Mononuclear cell (primary cell): ENCODE data around the gene TARBP2. TPM values are rescaled to one million over a fixed set of nuclear protein-coding genes. Genes with fewer than 3 reads are reported as not detected.
"Not testable (repeated sequence)": the region's sequence is repeated elsewhere in the genome, so short reads cannot be mapped to it uniquely, and the experiment has no call there.

Source experiments
- H3K27me3 ChIP-seq: 2 replicates; pipeline ENCODE4 v1.6.0; 2011; ENCODE audit warnings: low read length, control low read depth; ENCODE audit not compliant: insufficient read depth
- H3K4me1 ChIP-seq: 2 replicates; pipeline ENCODE4 v1.5.1; 2011; ENCODE audit warnings: mild to moderate bottlenecking, low read length, control low read depth; ENCODE audit not compliant: insufficient read depth
- H3K4me3 ChIP-seq: 2 replicates; pipeline ENCODE4 v1.5.1; 2011; ENCODE audit warnings: mild to moderate bottlenecking, low read length, moderate library complexity
- H3K9me3 ChIP-seq: 2 replicates; pipeline ENCODE4 v1.5.1; 2011; ENCODE audit warnings: low read depth, mild to moderate bottlenecking, control low read depth, low read length
- total RNA-seq: library from RNA; depleted of rRNA; stranded (reverse); fragments of >200 nt; gene quantifications from one replicate; pipeline ENCODE4 v1.2.3, GENCODE V29; 2012

Gene TARBP2
- total RNA-seq, 1 donor, result 9.4 TPM

DNA sequence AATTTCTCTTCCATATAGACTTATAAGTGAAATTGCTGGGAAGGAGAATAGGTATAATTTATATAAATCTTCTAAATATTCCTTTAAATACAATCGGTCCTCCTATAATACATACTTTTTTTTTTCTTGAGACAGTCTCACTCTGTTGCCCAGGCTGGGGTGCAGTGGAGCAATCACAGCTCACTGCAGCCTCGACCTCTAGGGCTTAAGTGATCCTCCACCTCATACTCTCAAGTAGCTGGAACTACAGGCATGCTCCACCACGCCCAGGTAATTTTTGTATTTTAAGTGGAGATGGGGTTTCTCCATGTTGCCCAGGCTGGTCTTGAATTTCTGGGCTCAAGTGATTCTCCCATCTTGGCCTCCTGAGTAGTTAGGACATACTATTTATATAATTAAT is 35.9 kb downstream of the TARBP2 start:
- Histone ChIP-seq H3K4me1 (peaks cover 15% of the 10 kb centered on the region), H3K4me3 (no peak overlapping the region), H3K9me3 (no peaks in the 10 kb centered on the region), H3K27me3 (no peaks in the 10 kb centered on the region)

DNA sequence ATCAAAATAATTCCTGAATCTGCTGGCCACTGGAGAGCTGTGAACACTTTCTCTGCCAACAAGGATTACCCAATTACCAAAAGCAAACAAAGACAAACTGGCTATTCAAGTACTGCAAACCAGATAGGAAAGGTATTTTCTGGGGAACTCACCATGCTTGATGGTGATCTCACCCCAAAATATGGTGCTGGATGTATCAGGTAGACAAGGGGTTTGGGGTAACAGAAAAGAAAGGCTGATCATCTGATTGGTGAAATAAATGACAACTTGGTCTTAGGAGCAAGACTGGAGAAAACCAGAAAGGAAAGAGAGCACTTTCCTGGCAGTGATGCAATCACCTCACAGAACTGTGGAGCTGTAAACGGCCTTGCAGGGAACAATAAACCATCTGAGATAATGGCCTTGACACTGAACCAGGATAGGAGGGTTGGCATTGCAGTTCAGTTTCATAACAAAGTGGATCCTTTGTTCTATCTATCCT is 37.2 kb downstream of the TARBP2 start:
- H3K4me1 ChIP-seq, result peaks cover 15% of the 10 kb centered on the region
- no peaks in the 10 kb centered on the region for H3K9me3 ChIP-seq
- H3K27me3 ChIP-seq, result no peaks in the 10 kb centered on the region
- no peak overlapping the region for H3K4me3 ChIP-seq

DNA sequence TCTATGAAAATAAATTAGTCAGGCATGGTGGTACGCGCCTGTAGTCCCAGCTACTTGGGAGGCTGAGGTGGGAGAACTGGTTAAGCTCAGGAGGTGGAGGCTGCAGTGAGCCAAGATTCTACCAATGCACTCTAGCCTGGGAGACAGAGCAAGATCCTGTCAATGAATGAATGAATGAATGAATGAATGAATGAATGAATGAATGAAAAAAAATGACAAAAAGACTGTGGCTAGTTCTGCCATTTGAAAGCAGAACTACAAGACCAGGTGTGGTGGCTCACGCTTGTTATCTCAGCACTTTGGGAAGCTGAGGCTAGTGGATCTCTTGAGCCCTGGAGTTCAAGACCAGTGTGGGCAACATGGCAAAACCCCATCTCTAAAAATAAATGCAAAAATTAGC is 38.4 kb downstream of the TARBP2 start:
- Histone ChIP-seq H3K4me3 (no peak overlapping the region), H3K27me3 (no peaks in the 10 kb centered on the region), H3K4me1 (peaks cover 10% of the 10 kb centered on the region), H3K9me3 (no peaks in the 10 kb centered on the region)

DNA sequence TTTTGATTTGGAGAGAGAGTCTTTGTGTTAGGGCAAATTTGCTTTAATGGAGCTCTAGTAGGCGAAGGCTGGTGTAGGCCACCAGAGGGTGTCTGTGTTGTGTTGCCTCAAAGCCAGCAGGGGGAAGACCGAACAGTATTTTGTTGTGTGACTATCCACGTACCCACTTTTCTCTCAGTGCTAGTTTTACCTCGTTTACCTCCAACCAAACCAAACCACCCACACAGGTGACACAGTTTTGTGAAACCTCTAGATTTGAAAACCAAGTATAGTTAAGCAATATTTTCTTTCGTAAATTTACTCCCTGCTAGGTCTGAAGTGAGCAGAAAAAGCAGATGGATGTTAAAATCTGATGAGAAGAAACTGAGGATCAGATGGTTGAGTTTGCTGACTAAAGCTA is 42.5 kb downstream of the TARBP2 start:
- H3K4me3 ChIP-seq, result no peak overlapping the region
- H3K4me1 ChIP-seq, result no peaks in the 10 kb centered on the region
- no peaks in the 10 kb centered on the region for H3K27me3 ChIP-seq
- no peaks in the 10 kb centered on the region for H3K9me3 ChIP-seq

DNA sequence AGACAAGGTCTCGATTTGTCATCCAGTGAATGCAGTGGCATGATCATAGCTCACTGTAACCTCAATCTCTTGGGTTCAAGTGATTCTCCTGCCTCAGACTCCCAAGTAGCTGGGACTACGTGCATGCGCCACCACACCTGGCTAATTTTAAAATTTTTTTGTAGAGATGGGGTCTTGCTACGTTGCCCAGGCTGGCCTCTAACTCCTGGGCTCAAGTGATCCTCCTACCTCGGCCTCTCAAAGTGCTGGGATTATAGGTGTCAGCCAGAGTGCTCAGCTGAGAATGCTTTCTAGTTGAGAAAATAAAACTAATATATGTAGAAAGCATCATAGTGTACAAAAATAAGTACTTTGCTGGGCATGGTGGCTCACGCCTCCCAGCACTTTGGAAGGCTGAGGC is 47.3 kb downstream of the TARBP2 start:
- H3K4me3 ChIP-seq, H3K4me1 ChIP-seq, H3K27me3 ChIP-seq, H3K9me3 ChIP-seq: not testable (repeated sequence)

DNA sequence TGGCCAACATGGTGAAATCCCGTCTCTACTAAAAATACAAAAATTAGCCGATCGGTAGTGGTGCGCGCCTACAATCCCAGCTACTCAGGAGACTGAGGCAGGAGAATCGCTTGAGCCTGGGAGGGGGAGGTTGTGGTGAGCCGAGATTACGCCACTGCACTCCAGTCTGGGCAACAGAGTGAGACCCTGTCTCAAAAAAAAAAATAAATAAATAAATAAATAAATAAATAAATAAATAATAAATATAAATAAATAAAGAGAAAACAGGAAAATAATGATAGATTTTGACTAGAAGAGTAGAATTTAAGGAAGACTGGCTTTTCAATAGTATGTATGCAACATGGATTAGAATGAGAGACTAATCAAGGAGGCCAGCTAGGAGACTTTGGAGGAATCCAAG is 49.0 kb downstream of the TARBP2 start:
- H3K4me3 ChIP-seq, H3K27me3 ChIP-seq, H3K4me1 ChIP-seq, H3K9me3 ChIP-seq: not testable (repeated sequence)

DNA sequence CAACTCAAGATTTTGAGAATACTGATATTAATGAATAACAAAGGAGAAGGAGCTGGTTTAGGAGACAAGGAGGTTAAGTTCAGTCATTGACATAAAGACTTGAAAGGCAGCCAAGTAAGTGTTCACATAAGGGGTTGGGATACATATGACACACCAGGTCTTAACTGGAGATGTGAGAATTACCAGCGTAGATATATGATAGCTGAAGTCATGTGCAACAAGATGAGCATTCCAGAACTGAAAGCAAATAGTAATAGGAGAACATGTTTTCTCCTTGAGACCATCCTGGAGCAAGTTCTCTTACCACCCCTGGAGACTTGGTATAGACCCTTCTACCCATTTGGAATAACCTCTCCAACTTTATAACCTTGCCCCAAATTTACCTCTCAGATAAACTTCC is 49.5 kb downstream of the TARBP2 start:
- H3K4me1 ChIP-seq, result no peaks in the 10 kb centered on the region
- H3K9me3 ChIP-seq, result no peaks in the 10 kb centered on the region
- no peaks in the 10 kb centered on the region for H3K27me3 ChIP-seq
- H3K4me3 ChIP-seq, result no peak overlapping the region

DNA sequence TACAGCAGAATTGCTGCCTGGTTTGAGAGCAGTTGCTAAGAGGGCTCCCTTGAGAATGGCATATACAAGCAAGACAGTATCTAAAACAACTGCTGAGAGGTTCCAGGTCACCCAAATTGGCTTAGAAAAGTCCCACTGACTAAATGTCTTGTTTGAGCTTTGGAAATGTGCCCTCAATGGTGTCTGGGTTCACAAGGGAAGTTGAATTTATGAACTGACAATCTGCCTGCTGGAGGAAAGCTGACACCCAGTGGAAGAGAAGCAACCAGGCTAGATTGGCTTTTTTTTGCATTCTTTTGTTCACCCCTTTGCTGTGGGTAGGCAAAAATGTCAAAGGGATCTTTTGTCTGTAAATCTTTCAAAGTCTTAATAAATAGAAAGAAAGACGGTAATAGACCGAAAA is 50.8 kb downstream of the TARBP2 start:
- Histone ChIP-seq H3K4me3 (no peak overlapping the region), H3K9me3 (no peaks in the 10 kb centered on the region), H3K27me3 (no peaks in the 10 kb centered on the region), H3K4me1 (no peaks in the 10 kb centered on the region)

DNA sequence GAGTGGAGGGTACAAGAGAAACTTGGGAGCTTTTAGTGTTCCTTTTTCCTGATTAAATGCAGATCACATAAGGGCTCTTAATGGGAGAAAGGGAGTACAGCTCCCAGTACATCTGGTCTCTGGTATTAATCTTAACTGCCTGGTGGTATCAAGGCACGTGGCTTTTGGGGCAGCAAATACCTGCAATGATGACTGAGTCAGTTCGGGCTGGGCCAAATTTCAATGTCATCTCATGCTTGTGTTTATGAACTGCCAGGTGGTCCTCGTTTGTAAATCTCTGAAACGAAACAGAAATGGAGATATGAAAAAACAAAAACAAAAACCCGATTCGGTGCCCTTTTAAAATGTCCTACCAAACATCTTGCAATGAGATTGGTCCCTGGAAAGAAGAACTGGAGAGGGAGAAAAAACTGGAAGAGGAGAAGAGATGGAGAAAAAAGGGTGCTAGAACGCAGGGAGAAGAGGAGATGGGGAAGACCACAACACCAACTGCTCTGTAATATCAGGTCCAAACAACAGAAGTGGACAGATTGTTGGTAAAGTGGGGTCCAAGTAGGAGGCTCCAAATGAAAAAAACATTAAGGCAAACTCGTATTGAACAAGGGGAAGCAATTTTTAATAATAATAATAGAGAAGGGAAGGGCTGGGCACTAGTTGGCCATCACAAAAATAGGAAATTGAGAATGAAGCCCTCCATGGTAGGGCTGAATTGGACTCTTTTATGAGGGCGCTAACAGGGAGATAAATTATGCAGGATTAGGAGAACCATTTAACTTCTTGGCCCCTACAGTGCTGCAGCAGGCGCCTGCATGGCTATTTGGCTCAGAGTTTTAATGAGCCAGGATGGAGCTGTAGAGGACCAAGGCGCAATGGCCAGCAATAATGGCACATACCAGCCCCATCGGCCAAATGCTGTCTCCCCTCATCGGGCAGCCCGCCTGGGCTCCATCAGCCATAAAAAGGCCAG is 51.6 kb downstream of the TARBP2 start:
- H3K4me3 ChIP-seq, result no peak overlapping the region
- no peaks in the 10 kb centered on the region for H3K9me3 ChIP-seq
- no peaks in the 10 kb centered on the region for H3K4me1 ChIP-seq
- H3K27me3 ChIP-seq, result no peaks in the 10 kb centered on the region

Other genes starting within 250 kb of the TARBP2 start
- gene ESPL1, start 233.0 kb upstream of the TARBP2 start, total RNA-seq, result 1.0 TPM
- gene PFDN5, start 205.7 kb upstream of the TARBP2 start, total RNA-seq, result 979 TPM
- 20.4 TPM for gene MYG1, start 201.6 kb upstream of the TARBP2 start, total RNA-seq
- 13.2 TPM for gene AAAS, start 179.7 kb upstream of the TARBP2 start, total RNA-seq
- gene SP7, start 164.9 kb upstream of the TARBP2 start, total RNA-seq, result not detected
- 53.6 TPM for gene SP1, start 121.1 kb upstream of the TARBP2 start, total RNA-seq
- gene AMHR2, start 77.4 kb upstream of the TARBP2 start, total RNA-seq, result 0.52 TPM
- 104 TPM for gene PRR13, start 59.5 kb upstream of the TARBP2 start, total RNA-seq
- 511 TPM for gene PCBP2, start 49.2 kb upstream of the TARBP2 start, total RNA-seq
- gene MAP3K12, start 1.8 kb upstream of the TARBP2 start, total RNA-seq, result 4.6 TPM
- not detected for gene NPFF, start 6.2 kb downstream of the TARBP2 start, total RNA-seq
- gene ATF7, start 125.1 kb downstream of the TARBP2 start, total RNA-seq, result 8.0 TPM
- gene ATP5MC2, start 174.8 kb downstream of the TARBP2 start, total RNA-seq, result 149 TPM
- 69.4 TPM for gene CALCOCO1, start 226.2 kb downstream of the TARBP2 start, total RNA-seq